GM20431 (cell line): ENCODE results near the gene ASCC3.

Source experiments
- in situ Hi-C: fragments of 300-500 bp; cut with MseI, MboI; formaldehyde crosslinking; loops from one replicate; pipeline ENCODE4 v1.15.0; 2020; ENCODE audit warnings: low sequenced_read_pairs; ENCODE audit not compliant: unreplicated experiment

Gene ASCC3

DNA sequence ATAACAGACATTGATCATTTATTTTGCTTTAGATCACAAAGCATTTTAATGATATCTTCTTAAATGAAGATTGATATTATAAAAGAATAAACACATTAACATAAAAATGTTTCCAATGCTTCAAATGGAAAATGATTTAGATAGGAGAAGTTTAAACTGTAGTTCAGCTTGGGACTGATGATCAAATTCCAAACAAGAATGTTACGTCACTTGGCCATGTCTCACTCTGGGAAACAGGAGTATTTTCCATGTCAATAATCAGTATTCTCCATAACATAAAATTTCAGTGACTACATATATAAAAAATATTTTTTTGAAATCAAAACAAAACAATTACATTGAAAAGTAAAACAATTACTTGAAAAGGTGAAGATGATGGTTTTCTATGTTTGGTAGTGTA lies 363.5 kb downstream of the ASCC3 start:
- in situ Hi-C loops = no loop called here

DNA sequence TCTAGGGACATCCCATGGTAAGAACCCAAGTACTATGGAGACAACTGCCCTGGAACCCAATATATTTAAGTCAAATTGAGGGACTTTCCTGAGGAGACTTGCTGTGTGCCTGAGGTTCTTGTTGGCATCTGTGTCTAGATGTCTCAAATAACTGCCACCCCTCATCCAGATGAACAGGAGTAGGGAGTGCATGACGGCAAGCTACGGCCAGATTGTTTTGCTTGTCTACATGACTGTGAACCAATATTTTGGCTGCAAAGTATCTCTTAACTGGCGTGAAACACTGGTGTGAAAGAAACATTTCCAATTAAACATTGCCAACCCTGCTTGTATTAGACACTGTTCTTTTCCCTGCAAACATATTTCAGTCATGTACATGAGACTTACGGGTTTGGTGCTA lies 364.0 kb downstream of the ASCC3 start:
- in situ Hi-C loops = no loop called here

DNA sequence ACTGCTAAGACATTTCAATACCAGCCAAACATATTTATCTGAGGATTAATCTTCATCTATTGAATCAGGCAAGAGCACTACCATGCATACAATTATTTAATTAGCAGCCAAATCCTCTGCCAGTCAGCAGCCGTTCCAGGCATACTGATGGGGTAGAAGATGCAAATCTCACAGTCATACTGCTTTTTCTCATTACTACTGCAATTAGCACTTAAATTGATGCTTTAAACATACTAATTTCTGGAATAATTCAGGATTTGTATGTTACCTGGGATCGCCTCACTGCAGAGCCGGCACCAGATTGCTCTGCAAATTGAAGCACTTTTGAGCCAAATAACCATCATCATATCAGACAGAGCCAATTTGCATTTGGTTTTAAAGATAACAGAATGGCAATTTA lies 366.5 kb downstream of the ASCC3 start:
- in situ Hi-C loops = no loop called here

DNA sequence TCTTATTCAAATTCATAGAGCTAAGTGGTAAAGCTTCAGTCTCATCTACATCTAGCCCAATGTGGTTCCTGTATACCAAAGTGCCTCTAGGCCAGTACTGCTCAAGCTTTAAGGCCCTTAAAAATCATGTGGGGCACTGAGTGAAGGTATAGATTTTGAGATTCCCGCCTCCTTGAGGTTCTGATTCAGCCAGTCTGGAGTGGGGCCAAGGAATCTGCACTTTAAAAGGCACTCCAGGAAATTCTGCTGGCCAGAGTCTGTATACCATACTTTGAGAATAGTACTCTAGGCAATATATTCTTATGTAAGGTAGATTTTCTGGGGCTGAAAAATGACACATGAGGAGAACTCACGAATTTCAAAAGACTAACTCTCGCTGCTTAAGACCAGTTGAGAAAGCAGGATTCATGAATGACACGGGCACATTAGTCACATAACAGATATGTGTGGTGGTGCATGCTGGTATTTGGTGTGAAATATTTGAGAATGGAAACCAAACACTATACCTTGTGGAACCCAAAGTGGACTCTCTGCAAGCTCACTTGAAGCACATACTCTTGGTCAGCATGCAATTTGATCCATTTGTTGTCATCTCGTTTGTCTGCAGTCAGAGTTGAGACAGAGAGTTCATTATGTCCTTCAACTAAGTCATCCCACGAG lies 368.8 kb downstream of the ASCC3 start:
- in situ Hi-C loops = no loop called here

DNA sequence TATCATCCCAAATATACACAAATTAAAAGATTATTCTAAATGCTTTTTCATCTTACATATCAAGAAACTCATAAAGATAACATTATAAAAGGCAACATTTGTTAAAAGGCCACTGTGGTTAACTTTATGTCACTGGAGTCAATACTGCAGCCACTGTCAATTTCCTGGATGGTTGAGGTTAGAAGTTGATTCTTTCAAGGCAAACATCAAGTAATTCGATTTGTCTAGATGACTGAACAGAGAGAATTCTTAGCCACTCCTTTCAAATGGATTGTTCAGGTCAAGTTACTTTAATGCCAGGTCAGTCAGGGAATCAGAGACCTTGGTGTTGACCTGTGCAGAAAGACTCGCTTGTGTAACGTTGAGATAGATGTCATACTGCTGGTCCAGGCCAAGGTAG lies 372.0 kb downstream of the ASCC3 start:
- in situ Hi-C loops = no loop called here

DNA sequence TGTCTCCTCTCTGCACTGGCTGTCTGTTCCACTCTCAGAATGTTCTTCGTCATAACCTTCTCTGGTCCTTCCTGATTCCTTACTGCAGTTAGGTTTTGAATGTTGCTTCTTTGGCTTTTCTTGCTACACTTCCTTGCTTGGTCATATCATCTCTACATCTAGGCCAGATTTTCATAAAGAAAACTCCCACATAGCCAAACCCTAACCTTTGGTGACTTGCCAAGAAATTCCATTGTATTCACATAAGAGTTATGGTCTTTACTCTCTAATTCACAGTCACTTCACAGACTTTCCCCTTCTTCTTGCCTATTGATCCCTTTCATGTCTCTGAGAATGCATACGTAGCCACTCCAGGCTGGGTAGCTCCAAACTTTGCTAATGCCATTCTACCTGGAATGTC lies 374.5 kb downstream of the ASCC3 start:
- in situ Hi-C loops = no loop called here

DNA sequence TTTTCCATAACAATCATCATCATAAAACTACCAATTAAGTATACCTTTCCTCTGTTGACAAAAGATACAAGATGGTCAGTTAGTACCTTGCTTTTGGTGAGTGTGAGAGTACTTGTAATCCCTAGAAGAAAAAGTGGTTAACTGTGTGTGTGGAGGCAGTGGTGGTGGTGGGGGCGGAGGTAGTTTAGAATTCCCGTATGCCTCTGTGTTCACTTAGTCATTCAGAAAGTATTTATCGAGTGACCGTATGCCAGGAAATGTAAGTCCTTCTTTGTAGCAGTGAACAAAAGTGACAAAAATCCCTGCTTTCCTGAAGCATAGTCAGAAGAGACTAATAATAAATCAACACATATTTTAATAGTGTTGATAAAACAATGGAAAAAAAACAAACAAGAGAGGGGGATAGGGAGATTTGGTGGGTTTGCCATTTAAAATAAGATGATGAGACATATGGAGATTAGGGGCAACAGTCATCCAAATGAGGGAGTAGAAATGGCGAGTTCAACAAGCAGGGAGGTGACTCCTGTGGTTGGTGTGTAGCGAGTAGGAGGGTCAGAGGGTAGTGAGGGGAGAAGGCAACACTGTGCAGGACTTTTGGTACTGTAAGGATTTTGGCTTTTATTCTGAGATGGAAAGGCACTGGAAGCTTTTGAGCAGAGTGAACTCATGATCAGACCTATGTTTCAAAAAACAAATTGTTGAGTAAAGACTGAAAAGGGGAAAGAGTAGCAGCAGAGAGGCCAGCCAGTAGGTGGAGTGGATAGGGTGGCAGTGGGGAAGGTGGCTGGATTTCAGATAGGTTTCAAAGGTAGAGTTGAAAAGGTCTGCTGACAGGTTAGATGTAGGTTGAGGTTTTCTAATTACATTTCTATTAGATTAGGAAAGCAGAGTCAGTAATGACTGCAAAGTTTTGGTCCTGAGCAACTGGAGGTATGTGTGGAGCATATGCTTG lies 376.1 kb downstream of the ASCC3 start:
- in situ Hi-C loops = no loop called here

DNA sequence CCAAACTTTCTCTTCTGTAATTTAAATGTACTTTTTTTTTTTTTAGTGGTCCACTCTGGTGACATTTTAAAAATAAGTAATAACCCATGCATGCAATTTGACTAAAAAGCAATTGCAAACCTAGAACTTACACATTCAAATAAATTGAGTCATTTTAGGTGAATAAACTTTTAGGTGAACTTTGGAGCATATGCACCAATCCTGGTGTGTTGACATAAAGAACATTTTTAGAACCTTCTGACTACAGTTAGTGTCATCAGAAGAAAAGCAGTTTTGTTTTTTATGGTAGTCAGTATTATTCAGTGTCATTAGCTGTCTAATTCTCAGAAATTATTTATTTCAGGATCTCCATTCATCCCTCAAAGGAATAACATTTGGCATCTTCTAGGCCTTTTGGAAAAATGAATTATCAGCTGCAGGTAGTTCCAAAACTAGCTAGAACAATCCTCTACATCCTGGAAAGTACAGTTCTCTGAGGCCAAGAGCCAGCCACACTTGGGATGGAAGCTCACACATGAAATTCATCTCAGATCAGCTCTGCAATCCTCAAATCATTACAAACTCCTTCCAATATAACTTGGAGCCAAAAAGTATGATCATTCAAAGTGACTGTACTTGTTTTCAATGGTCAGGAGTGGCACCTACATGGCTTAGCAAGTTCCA lies 378.0 kb downstream of the ASCC3 start:
- in situ Hi-C loops = no loop called here

DNA sequence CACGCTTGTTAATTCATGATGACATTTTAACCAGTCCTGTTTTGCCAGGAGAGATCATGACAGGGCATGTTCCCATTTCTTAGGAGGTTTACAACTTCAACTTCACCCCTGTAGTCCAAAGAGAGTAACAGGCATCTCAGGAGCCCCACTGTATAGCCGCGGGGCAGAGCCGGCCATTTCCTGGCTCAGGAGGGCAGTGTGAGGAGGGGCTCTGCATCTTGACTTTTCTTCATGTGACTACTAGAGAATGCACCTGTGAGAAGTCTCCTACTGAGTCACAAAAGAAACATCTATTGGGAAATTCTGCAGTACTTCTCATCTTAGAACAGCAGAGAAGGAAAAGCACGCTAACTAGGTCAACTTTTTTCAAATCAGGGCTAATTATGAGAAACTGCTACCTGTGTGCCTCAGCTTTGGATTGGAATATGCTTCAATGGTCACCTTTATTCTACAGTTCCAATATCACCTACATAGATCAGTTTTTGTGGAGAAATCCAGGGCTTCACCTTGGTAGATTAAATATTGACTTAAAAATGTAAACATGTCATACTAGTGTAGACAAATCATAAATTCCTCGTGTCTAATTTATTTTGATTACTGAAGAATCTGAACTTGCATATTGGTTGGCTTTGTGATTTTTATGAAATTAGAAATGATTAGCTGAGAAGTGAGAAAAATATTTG lies 387.8 kb downstream of the ASCC3 start:
- in situ Hi-C loops = loop anchor here (25.0 kb wide), 1 partner anchor 169 kb away; no protein-coding TSS in a partner anchor

DNA sequence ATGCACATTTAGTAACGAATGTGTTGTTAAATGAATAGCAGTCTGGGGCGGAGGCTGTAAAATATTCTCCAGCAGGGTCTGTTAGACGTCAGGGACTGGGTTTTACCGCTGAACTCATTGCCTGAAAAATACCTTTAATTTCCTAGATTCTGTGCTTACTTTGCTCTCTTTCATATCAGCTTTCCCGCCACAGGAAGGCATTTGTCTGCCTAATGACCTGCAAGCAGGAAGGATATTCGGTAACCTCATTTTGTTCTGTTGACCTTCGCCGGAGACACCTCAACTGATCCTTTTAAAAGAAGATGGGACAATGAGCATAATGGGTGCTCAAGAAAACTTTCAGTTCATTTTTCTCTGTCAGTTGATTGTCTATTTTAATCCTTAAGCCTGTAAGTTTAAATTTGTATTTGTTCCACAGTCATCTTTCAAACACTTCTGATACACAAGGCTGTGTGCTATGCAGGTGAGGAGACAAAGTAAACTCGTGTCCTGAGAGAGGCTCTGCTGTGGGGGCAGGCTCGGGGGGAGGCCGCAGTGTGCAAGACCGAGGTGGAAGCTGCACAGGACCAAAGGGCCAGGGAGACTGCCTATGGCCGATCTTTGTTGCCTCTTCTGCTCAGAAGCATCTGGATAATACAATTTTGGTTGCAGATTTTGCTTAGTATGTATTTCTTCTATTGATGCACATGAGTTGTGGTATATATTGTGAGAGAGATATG lies 389.0 kb downstream of the ASCC3 start:
- in situ Hi-C loops = loop anchor here (25.0 kb wide), 1 partner anchor 170 kb away; no protein-coding TSS in a partner anchor

DNA sequence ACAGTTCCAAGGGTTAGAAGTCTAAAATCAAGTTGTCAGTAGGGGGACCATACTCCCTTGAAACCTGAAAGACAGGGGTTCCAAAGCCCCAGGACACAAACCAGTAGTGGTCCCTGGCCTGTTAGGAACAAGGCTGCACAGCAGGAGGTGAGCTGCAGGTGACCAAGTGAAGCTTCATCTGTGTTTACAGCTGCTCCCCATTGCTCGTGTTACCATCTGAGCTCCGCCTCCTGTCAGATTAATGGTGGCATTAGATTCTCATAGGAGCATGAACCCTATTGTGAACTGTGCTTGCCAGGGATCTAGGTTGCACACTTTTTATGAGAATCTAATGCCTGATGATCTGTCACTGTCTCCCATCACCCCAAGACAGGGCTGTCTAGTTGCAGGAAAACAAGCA lies 391.1 kb downstream of the ASCC3 start:
- in situ Hi-C loops = loop anchor here (25.0 kb wide), 1 partner anchor 172 kb away; no protein-coding TSS in a partner anchor

DNA sequence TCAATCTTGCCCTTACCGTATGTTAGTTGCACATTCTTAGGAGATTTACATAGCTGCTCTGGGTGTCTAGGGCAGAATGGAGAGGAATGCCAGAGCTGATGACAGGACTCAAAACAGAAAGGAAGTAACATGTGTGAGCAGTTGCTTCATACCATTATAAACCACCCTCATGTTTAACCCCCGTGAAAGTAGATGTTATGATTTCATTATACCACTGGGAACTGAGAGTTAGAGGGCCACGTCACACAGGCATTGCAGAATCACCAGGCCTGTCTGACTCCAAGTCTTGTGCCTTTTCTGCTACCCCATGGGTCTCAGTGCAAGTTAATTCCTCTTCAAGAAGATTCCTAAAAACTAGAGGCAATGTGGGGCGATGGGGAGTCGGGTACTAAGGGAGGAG lies 392.9 kb downstream of the ASCC3 start:
- in situ Hi-C loops = loop anchor here (10.0 to 25.0 kb wide), 2 partner anchors 174 to 373 kb away; no protein-coding TSS in a partner anchor

DNA sequence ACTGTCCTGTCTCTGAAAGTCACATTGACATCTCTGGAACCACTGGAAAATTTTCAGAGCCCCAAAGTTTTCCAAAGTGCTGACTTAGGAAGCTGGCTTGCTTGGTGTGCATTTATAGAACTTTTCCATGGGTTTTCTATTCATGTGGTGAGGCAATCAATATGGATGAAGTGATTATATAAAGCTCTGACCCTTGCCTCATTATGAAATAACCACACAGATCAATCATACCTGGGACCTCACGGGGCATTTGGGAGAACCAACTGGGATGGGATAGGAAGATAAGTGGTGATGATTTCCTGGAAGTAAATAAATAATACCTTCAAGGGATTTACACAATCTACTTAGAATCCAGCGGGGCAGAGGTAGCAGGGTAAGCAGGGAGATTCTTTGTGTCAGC lies 393.5 kb downstream of the ASCC3 start:
- in situ Hi-C loops = loop anchor here (10.0 to 25.0 kb wide), 2 partner anchors 175 to 373 kb away; no protein-coding TSS in a partner anchor

DNA sequence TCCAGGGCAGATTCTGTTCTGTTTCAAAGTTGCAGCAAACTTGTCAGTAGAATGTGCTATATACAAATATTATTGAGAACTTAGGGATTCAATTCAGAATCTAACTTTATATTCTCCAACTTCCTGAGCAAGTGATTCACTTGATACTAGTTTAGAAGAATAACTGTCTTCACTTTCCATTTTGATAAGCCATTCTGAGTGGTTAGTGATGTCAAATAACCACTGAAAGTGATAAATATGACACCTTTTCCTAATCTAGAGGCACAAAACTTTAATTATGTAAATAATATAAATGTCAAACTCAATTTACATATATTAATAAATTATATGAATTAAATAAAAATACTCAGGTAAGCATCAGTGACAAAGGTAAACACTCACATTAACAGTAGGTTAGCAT lies 395.9 kb downstream of the ASCC3 start:
- in situ Hi-C loops = loop anchor here (10.0 to 25.0 kb wide), 2 partner anchors 177 to 370 kb away; no protein-coding TSS in a partner anchor

DNA sequence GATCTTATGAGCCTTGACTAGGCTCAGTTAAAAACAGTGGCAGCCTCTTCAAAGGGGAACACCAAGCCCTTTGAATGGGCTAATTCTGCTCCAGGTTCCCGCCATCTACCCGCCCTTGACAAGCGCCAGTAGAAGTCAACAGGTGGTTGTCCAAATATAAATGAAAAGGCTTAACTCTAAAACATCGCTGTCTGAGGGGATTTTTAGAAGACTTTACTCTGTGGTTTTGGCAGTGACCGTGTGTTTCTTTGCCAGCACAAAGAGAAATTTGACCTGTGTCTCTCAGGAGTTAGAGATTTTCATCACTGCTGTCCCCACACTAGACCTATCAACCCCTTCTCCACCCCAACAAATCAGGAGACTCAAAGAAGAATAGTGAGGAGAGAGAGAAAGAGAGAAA lies 396.7 kb downstream of the ASCC3 start:
- in situ Hi-C loops = loop anchor here (10.0 to 25.0 kb wide), 2 partner anchors 178 to 370 kb away; no protein-coding TSS in a partner anchor

DNA sequence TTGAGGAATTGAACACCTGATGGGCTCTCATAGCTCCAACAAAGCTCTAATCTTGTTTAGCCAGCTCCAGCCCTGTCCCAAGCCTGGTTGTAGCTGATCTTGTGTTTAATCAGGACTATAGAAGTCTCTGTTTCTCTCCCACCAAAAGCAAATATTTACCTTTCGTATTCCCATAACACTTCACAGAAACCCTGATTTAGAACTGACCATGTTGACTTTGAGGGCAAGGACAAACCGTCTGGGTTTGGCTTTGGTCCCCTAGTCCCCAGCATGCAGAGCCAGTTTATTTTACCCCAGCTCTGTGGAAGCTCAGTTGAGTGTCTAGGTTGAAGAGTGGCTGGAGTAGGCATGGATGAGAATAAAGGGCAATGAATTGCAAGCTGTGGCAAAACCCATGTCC lies 398.4 kb downstream of the ASCC3 start:
- in situ Hi-C loops = loop anchor here (10.0 to 25.0 kb wide), 2 partner anchors 180 to 368 kb away; no protein-coding TSS in a partner anchor

DNA sequence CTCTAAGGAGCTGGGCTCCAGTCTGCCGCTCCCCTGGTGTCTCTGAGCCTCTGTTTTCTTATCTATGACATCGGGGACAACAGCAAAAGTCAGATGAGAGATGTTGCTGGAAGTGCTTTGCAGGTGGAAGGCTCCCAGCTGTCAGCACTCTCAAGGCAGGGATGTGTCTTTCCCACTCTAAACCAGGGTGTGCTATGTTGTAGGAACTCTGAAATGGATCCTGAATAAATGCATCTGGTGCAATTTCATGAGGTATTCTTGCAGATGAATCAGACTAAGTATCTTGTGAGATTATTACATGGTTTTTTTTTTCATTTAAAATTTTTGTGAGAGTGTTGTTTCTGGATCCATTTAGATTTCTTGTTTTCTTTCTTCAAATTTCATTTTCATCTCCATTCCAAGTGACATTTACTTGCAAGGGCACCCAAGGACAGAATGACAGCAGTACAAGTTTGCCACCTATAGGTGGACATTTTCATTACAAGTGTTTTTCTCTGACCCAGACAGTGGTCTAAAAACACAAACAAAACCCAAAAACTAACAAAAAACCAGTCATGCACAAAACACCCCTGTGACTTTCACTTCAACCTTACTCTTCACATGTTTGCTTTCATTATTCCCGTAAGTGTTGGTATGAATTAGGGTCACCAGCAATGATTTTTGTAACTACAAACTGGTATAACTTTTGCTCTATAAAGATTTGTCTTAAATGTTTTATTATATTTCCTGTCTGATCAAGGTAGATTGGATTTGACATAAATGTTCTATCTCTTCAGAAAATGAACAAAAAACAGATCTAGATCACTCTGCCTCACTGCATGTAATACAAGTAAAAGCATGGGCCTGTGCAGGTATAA lies 401.7 kb downstream of the ASCC3 start:
- in situ Hi-C loops = loop anchor here (10.0 to 25.0 kb wide), 2 partner anchors 183 to 365 kb away; no protein-coding TSS in a partner anchor
